ENCODE measurements around the gene CDK18. TPM values are rescaled to one million over a fixed set of nuclear protein-coding genes. Genes with fewer than 3 reads are reported as not detected.

The CDK18 gene
- total and polyA plus RNA-seq, 9 of the 15 experiments (the other 6 are each of a cell fraction or from before 2014, with no cell fraction given), result 0.05 to 0.69 (median 0.17) TPM; not detected in 2

- ChIA-PET CTCF (ENCODE audit: low intra/inter-chr PET ratio) (no interaction called here), POLR2A (interaction anchor here (0.7 to 0.9 kb wide), 4 partner anchors 8 to 396 kb away, joined by 3 to 5 read pairs (median 3); no protein-coding TSS in a partner anchor)
- no peaks in the 10 kb centered on the region for H3K4me1 ChIP-seq (replicated peaks in 1 of 2; ENCODE audit: control insufficient read depth in 2 of 2, insufficient read depth in 2 of 2, low read length in 2 of 2)
- FAIRE-seq (no peak), ATAC-seq (no peak), DNase-seq (ENCODE audit: extremely low read depth in 1 of 4, low spot score in 3 of 4) (no peak)
- in situ Hi-C loops (cut with MboI) (no loop called here), intact Hi-C loops (cut with micrococcal nuclease) (no loop called here)
- no peaks in the 10 kb centered on the region for H3K9me1 ChIP-seq (ENCODE audit: control insufficient read depth, insufficient read depth, low read length)
- no peak overlapping the region for H3K4me2 ChIP-seq (ENCODE audit: insufficient read depth, low read length)
- no TSS peak for BruUV-seq (replicated peaks)
- H3K27ac ChIP-seq (ENCODE audit: extremely low read depth, low read depth, low read length), result no peak overlapping the region
- 2% methylated on average over 10 of the region's 10 CpGs for WGBS (ENCODE audit: insufficient coverage, low coverage, missing lambda C conversion rate)
- no peaks in the 10 kb centered on the region for H3K79me2 ChIP-seq (ENCODE audit: control insufficient read depth, insufficient read depth, low read length)
- no peaks in the 10 kb centered on the region for H3K9me3 ChIP-seq (replicated peaks; ENCODE audit: control insufficient read depth, insufficient read depth, low read depth, low read length)
- H4K20me1 ChIP-seq (replicated peaks; ENCODE audit: control insufficient read depth, insufficient read depth, low read length), result no peaks in the 10 kb centered on the region; the same call in 1 of the 2 replicates
- no peaks in the 10 kb centered on the region for H3K36me3 ChIP-seq (ENCODE audit: control insufficient read depth, insufficient read depth, low read length)
- no peak overlapping the region for H2AFZ ChIP-seq (ENCODE audit: low read depth, low read length)
- H3K4me3 ChIP-seq, result no peak overlapping the region
- TF ChIP-seq JUNB (CRISPR knock-in tag; conservative IDR thresholded peaks at IDR 0.05), result no peak
- TF ChIP-seq BCOR (IDR thresholded peaks at IDR 0.05), result peak; percentile 54; the same call in 1 of the 2 replicates
- H3K27me3 ChIP-seq (ENCODE audit: control insufficient read depth in 2 of 2, insufficient read depth in 2 of 2, low read length in 2 of 2), result peaks cover 20 to 67% of the 10 kb centered on the region in 2 experiments
- no peak overlapping the region for H3K9ac ChIP-seq (ENCODE audit: insufficient read depth in 1 of 2, low read depth in 2 of 2, low read length in 2 of 2)
These were observed 33.0 kb downstream of the CDK18 start for GRCh38 chr1:205537386-205538018.

- ATAC-seq (no peak), DNase-seq (ENCODE audit: extremely low read depth in 1 of 4, low spot score in 3 of 4) (no peak), FAIRE-seq (no peak)
- Histone ChIP-seq H3K4me3 (no peak overlapping the region), H2AFZ (ENCODE audit: low read depth, low read length) (no peak overlapping the region), H3K9me3 (replicated peaks; ENCODE audit: control insufficient read depth, insufficient read depth, low read depth, low read length) (no peaks in the 10 kb centered on the region), H3K79me2 (ENCODE audit: control insufficient read depth, insufficient read depth, low read length) (no peaks in the 10 kb centered on the region), H3K27ac (ENCODE audit: extremely low read depth, low read depth, low read length) (no peak overlapping the region), H3K4me1 (replicated peaks in 1 of 2; ENCODE audit: control insufficient read depth in 2 of 2, insufficient read depth in 2 of 2, low read length in 2 of 2) (no peaks in the 10 kb centered on the region; a peak in 1 of 5 replicates), H3K27me3 (ENCODE audit: control insufficient read depth in 2 of 2, insufficient read depth in 2 of 2, low read length in 2 of 2) (peaks cover 23 to 68% of the 10 kb centered on the region in 2 experiments), H3K36me3 (ENCODE audit: control insufficient read depth, insufficient read depth, low read length) (no peaks in the 10 kb centered on the region), H4K20me1 (replicated peaks; ENCODE audit: control insufficient read depth, insufficient read depth, low read length) (no peaks in the 10 kb centered on the region; the same call in 1 of the 2 replicates), H3K4me2 (ENCODE audit: insufficient read depth, low read length) (no peak overlapping the region), H3K9me1 (ENCODE audit: control insufficient read depth, insufficient read depth, low read length) (no peaks in the 10 kb centered on the region), H3K9ac (ENCODE audit: insufficient read depth in 1 of 2, low read depth in 2 of 2, low read length in 2 of 2) (no peak overlapping the region)
- in situ Hi-C loops (cut with MboI) (no loop called here), intact Hi-C loops (cut with micrococcal nuclease) (no loop called here)
- ChIA-PET CTCF (ENCODE audit: low intra/inter-chr PET ratio) (no interaction called here), POLR2A (interaction anchor here (0.7 kb wide), 1 partner anchor 43 kb away, joined by 3 read pairs; no protein-coding TSS in a partner anchor)
- BruUV-seq (replicated peaks), result no TSS peak
- 10% methylated on average over 5 of the region's 5 CpGs for WGBS (ENCODE audit: insufficient coverage, low coverage, missing lambda C conversion rate)
- TF ChIP-seq AFF1 (IDR thresholded peaks at IDR 0.05; ENCODE audit: low read depth in 1 of 2, partially characterized antibody in 2 of 2) (no peak), PURB (CRISPR knock-in tag; IDR thresholded peaks at IDR 0.05; ENCODE audit: low read depth) (no peak), NFE2 (IDR thresholded peaks at IDR 0.05; ENCODE audit: low read depth) (no peak), POLR2B (IDR thresholded peaks at IDR 0.05; ENCODE audit: low read depth, partially characterized antibody) (no peak), RUNX1 (IDR thresholded peaks at IDR 0.05; ENCODE audit: low read depth) (no peak), POLR3G (IDR thresholded peaks at IDR 0.05; ENCODE audit: extremely low read depth, insufficient read length, insufficient replicate concordance) (no peak), ZNF699 (CRISPR knock-in tag; IDR thresholded peaks at IDR 0.05; ENCODE audit: insufficient replicate concordance) (no peak), ZKSCAN3 (CRISPR knock-in tag; IDR thresholded peaks at IDR 0.05) (no peak), HDAC1 (IDR thresholded peaks at IDR 0.05) (no peak)
These were observed 33.9 kb downstream of the CDK18 start for GRCh38 chr1:205538235-205538840.
